ENCODE data around the gene STAT5B.

DNA sequence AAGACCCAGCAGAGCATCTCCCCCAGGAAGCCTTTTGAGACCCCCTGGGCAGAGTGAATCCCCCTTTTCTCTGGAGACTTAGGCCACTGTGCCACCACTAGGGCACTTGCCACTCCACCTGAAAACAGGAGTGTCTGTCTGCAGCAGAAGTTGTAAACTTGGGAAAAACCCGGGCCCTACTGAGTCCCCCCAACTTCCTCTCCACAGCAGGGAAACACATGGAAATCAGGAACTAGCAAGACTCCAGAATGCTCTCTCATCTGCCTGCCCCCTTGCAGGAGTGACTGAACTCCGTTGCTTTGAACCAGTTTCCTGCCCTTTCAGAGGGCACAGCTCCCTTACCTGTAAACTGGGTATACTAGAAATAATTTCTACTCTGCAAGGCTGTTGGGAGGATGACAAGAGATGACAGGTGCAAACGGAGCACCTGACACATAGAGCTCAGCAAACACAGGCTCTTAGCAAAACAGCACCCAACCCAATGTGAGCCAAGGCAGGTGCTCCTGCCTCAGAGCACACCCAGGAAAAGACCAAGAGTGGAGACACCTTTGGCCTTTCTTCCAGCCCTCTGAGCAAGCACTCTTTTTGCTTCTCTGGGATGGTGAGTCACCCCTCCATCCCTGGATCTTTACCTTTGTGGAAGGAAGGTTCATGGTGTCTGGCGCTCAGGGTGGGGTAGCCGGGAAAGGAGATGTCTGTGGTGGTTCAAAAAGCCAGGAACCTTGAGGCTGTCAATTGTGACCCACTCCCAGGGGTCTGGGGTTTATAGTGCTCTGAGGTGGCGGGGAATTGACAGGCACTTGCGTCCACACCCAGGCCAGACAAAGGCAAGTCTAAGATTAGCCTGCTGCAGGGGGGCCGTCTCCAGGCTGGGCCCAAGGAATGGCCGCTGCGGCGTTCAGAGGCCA is 91.2 kb downstream of the STAT5B start, which contains the start of gene HCRT:
- TF ChIP-seq, protein P1, sequence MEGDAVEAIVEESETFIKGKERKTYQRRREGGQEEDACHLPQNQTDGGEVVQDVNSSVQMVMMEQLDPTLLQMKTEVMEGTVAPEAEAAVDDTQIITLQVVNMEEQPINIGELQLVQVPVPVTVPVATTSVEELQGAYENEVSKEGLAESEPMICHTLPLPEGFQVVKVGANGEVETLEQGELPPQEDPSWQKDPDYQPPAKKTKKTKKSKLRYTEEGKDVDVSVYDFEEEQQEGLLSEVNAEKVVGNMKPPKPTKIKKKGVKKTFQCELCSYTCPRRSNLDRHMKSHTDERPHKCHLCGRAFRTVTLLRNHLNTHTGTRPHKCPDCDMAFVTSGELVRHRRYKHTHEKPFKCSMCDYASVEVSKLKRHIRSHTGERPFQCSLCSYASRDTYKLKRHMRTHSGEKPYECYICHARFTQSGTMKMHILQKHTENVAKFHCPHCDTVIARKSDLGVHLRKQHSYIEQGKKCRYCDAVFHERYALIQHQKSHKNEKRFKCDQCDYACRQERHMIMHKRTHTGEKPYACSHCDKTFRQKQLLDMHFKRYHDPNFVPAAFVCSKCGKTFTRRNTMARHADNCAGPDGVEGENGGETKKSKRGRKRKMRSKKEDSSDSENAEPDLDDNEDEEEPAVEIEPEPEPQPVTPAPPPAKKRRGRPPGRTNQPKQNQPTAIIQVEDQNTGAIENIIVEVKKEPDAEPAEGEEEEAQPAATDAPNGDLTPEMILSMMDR (IDR thresholded peaks at IDR 0.05): no peak
- no peak for TF ChIP-seq TCF7L2 (IDR thresholded peaks at IDR 0.05; ENCODE audit: low read depth, low read length)
